Endometrium (tissue), 2 donors: Measurements from ENCODE around the gene FAM193A.
"Not testable (repeated sequence)": the region's sequence is repeated elsewhere in the genome, so short reads cannot be mapped to it uniquely, and the experiment has no call there.

Experiments used
- FAIRE-seq: peaks from 2 replicates; lab custom pipeline; 2012; peaks lifted over from hg19 to GRCh38; lab: Jason Lieb, UNC
- donor health status: control.
- donor health status: control.

Gene FAM193A

DNA sequence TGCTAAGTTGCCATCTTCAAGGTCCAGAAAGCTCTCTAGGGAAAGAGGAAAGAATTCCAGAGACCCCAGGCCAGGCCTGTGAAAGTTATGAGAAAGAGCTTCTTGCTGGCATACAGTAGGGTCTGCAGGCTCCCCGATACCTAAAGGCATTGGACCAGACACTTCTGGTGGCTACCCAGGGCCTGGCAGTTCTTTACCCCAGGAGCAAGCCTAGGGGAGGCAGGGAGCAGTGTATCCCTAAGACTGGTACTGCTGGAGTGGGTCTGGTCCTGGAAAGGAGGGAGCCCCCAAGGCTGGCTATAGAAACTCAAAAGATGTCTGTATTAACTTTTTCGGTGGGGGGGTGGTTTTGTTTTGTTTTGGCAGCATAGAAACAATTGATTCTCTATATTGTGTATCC lies 19.8 kb upstream of the FAM193A start:
- no peak for FAIRE-seq

DNA sequence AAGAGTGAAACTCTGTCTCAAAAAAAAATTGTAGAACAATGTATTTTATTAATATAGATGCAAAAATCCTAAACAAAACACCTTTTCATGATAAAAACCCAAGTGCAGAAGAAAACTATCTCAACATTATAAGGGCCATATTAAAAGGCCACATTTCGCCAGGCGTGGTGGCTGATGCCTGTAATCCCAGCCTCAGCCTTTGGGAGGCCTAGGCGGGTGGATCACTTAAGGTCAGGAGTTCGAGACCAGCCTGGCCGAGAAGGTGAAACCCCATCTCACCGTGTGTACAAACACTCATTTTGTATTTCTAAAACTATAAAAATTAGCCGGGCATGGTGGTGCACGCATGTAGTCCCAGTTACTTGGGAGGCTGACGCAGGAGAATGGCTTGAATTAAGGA lies 9.9 kb upstream of the FAM193A start:
- FAIRE-seq, result no peak

DNA sequence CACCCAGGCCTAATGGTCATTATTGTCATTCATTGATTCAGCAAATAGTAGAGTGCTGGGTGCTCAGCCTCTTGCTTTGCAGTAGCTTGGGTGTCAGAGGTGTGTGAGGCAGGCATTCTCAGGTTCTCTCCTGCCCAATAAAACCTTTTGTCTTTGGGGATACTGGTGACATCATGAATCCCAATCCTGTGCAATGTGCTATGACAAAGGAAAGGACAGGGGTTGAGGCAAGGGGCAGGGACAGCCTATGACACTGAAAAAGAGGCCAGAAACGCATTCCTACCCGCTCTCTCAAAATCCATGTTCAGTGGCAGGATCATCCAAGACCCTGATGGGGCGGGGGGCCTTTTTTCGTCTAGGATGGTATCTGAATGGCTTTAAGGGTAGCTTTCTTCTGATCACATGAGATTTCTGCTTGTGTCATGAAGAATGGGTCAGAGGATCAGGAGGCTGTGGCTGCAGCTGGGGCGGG lies 1.5 kb upstream of the FAM193A start:
- FAIRE-seq, result no peak

DNA sequence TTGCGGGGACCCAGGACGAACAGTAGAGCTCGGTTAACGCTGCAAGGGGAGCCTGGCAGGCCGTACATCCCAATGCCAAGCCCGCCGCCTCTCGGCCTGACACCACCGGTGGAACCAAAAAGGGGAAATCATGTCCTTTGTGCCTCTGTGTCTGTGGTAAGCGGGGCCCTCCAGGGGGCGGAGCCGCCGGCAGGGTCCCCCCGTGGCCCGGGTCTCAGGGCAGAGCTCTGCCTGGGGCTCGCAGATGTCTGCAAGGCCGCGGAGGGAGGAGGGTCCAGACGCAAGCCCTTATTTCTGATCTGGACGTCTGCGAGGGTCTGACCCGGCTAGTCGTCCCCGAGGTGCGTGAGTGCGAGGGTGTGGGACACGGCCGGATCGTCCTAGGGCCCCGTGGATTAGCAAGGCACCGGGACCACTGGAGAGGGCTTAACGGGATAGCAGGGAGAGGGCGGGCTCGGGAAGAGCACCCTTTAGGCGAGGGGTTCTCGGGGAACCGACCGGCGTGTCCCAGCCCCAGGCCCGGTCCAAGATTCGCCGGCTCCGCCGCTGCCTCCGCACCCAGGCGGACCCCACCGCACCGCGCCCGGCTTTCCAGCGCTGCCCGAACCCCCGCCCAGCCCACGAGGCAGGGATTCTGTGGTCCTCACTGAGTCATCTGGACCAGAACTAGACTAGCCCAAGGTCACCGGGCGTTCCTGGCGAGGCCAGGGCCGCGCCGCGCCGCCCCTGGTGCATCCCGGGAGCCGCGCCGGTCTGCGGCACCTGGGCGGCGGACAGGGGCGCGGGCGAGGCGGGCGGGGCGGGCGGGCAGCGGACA lies 863 bp upstream of the FAM193A start:
- FAIRE-seq, result no peak

DNA sequence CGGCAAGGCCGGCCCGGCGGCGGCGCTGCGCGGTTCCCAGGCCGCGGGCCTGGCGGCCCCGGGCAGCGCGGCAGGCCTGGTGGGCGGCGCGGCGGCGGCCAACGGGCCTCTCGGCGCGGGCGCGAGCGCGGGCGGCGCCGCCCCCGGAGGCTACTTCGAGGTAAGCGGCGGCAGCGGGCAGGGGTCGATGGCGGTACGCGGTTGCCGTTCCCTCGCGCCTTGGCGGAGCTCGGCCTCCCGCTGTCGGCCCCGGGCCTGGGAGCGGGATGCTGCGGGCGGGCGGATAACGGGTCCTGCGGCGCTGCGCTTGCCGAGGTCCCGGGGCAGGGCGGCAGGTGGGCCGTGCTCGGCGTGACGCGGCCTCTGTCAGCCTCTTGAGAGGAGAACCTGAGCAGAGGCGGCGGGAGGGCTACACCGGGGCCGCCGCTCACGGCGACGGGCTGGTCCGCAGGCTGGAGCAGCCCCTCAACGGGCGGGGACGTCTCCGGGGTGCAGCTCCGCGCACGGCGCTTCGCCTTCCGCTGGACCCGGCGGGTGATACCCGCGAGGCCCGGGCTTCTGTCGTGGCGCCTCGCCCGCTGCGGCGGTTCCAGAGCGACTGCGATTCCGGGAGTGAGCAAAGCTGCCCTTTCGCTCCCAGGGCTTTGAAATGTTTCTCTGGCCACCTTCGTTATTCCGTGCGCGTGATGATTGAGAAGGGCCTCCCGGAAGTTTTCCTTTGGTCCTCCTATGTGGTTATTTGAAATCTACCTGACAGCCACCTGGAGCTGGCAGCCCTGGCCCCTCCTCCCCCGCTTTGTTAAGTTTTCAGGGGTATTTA lies 774 bp downstream of the FAM193A start:
- FAIRE-seq, result no peak

DNA sequence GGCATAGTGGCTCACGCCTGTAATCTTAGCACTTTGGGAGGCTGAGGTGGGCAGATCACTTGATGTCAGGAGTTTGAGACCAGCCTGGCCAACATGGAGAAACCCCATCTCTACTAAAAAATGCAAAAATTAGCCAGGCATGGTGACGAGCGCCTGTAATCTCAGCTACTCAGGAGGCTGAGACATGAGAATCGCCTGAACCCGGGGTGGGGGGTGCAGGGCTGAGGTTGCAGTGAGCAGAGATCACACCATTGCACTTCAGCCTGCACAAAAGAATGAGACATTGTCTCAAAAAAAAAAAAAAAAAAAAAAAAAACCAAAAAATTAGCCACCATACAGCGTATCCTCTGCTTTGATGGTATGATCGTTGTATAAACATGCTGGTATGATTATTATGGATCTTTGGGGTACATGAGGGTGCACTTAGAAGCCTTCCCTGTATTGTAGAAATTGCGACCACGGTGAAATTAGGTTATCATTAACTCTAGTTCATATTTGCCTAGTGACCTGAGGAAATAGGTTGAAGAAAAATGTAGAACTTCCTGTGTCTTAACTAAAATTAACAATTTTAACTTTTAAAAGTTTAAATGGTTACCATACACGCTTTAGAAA lies 7.2 kb downstream of the FAM193A start:
- FAIRE-seq, result not testable (repeated sequence)

DNA sequence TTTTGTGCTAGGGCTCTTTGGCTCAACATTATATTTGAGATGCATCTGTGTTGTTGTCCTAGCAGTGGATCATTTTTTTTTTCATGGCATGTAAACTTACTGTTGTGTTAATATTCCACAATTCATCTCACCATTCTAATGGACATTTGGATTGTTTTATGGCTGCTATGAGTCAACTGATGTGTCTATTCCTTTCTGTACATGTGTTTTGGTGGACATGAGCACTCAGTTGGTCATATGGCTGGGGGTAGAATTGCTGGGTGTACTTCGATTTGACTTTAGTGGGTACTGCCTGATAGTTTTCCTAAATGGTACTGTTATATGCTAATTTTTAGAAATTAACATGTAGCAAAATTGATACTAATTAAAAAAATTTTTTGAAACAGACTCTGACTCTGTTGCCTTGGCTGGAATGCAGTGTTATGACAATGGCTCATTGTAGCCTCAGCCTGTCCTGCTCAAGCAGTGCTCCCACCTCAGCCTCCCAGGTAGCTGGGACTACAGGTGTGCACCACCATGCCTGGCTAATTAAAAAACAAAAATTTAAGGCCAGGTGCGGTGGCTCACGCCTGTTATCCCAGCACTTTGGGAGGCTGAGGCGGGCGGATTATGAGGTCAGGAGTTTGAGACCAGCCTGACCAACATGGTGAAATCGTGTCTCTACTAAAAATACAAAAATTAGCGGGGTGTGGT lies 9.0 kb downstream of the FAM193A start:
- no peak for FAIRE-seq

DNA sequence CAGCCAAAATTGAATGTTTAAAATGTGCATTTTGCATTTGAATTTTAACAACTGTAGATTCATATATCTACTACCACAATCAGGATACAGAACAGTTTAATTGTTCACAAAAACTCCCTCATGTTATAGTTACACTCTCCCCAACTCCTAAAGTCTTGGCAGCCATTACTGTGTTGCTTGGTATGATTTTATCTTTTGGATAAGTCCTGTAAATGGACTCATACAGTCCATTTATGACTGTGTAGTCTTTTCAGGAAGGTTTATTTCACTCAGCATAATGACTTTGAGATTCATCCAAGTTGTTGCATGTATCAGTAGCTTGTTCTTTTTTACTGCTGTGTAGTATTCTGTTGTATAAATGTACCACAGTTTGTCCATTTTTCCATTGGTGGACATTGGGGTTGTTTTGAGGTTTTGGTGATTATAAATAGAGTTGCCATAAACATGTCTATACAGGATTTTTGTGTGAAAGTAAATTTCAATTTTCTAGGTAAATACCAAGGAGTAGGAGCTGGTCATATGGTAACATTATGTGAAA lies 9.9 kb downstream of the FAM193A start:
- no peak for FAIRE-seq

DNA sequence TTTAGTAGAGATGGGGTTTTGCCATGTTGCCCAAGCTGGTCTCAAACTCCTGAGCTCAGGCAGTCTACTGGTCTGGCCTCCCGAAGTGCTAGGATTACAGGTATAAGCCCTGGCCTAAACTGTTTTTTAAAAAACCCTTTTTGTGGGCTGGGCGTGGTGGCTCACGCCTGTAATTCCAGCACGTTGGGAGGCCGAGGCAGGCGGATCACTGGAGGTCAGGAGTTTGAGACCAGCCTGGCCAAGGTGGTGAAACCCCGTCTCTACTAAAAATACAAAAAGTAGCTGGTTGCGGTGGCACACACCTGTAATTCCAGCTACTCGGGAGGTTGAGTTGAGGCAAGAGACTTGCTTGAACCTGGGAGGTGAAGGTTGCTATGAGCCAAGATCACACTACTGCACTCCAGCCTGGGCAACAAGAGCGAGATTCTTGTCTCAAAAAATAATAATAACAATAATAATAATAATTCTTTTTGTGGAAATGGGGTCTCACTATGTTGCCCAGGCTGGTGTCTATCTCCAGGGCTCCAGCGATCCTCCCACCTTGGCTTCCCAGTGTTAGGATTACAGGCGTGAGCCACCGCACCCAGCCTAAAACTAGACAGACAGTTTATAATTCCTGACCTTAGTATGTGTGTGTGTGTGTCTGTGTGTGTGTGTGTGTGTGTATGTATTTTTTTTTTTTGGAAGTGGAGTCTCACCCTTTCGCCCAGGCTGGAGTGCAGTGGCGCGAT lies 10.7 kb downstream of the FAM193A start:
- FAIRE-seq, result not testable (repeated sequence)

DNA sequence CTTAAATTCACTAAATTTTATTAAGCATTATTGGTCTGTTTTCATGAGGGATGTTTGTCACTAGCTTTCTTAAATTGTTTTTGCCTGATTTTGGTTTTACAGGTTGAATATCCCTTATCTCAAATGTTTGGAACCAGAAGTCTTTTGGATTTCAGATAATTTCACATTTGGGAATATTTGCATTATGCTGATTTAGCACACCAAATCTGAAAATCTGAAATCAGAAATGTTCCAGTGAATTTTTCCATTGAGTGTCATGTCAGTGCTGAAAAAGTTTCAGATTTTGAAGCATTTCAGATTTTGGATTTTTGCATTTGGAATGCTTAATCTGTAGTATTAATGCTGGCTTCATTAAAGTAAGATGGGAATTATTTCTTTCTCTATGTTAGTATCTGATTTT lies 14.7 kb downstream of the FAM193A start:
- FAIRE-seq, result no peak

DNA sequence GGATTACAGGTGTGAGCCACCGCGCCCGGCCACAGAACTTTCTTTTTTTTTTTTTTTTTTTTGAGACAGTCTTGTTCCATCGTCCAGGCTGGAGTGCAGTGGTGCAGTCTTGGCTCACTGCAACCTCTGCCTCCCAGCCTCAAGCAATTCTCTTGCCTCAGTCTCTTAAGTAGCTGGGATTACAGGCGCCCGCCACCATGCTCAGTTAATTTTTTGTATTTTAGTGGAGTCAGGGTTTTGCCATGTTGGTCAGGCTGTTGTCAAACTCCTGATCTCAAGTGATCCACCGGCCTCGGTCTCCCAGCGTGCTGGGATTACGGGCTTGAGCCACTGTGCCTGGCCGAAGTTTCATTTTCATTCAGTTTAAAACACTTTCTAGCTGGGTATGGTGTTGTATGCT lies 16.4 kb downstream of the FAM193A start:
- FAIRE-seq, result no peak

DNA sequence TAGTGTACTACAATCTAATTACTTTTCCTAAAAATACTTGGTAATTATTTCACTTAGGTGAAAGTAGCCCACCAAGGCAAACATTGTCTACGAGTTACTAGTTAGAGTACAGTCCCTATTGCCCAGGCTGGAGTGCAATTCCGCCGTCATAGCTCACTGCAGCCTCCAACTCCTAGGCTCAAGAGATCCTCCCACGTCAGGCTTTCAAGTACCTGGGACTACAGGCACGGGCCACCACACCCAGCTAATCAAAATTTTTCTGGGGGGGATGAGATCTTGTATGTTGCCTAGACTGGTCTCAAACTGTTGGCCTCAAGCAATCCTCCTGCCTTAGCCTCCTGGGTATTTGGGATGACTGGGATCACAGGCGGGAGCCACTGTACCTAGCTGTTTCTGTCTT lies 21.9 kb downstream of the FAM193A start:
- FAIRE-seq, result no peak

DNA sequence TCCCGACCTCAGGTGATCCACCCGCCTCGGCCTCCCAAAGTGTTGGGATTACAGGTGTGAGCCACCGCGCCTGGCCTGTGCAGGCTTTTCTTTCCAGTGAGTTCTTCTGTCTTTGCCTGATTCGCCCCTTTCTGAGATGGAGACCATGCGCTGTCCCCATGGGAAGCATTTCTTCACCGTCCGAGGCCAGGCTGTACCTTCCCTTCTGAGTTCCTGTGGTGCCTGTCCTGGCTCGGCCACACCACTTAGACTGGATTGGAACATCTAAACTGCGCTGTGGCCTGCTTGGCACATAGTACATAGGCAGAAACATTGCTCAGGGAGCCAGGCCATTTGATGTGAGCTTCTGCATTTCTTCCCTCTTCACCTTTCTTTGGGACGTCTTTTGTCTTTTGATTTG lies 23.7 kb downstream of the FAM193A start:
- FAIRE-seq, result no peak

DNA sequence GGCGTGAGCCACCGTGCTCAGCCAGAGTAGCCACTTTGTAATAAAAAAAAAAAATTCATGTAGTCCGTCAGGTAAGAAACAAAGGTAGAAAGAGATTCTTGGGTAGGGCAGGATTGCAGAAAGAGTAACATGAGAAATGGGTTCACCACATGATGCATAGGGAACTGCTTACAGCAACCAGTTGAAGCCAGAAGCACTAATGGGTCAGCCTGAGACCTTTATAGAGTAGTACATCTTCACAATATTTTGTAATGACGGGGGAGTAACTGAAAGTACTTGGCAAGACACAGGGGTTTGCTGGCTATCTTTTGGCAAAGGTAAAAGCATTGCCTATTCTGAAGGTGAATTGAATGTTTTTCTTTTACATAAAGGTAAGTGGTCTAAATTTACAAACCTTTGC lies 29.1 kb downstream of the FAM193A start:
- FAIRE-seq, result no peak

DNA sequence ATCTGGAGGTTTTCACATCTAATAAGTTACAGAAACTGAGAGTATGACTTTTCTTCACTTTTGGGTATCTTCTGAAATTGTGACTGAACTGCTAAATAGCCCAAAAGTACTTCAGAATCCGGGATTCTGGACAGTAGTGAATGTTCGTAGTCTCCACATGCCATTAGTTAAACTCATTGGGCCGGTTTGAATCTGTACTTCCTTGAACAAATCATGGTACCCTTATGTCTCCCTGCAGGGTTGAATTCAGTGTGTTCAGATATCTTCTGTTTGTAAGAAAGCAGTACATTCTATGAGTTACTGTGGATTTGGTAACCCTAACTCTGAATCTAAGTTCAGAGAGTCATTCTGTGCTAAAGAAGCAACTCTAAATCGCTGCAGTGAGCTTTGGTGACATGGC lies 33.6 kb downstream of the FAM193A start:
- no peak for FAIRE-seq

DNA sequence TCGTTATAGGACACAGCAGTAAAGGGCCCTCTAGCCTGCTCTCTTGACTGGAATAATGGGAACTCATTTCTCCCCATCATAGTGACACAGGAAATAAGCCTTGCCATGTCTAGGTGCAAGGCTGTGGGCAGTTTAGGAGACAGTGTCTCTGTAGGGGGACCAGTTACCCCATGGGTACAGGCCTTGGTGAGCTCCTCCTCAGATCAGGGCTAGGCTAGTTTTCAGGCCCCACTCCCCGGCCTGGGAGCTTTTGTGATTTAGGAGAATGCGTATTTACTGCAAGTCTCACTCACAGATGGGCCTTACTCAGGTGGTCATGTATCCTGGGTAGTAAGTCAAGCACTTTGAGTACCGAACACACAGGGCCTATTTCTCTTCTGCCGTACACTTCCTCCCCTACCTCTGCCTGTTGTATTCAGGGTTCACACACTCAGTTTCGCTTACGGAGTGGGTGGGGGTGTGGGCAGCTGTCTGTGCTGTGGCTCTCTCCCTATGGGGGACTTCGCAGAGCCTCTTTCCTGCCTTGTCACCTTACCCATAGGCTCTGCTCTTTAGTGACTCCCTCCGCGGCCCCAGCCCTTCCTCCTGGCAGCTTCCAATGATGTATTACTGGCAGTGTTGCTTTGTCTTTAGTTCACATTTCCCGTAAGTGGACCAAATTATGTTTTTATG lies 34.2 kb downstream of the FAM193A start:
- FAIRE-seq, result no peak

DNA sequence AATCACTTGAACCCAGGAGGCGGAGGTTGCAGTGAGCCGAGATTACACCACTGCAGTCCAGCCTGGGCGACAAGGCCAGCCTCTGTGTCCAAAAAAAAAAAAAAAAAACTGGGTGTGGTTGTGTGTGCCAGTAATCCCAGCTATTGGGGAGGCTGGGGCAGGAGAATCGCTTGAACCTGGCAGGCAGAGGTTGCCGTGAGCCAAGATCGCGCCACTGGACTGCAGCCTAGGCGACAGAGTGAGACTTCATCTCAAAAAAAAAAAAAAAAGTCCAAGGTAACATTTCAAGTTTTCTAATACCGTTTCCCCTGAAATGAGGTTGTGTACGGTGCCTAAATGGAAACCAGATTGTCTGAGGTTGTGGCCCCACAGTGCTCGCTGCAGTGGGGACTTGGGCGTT lies 35.6 kb downstream of the FAM193A start:
- FAIRE-seq, result no peak

DNA sequence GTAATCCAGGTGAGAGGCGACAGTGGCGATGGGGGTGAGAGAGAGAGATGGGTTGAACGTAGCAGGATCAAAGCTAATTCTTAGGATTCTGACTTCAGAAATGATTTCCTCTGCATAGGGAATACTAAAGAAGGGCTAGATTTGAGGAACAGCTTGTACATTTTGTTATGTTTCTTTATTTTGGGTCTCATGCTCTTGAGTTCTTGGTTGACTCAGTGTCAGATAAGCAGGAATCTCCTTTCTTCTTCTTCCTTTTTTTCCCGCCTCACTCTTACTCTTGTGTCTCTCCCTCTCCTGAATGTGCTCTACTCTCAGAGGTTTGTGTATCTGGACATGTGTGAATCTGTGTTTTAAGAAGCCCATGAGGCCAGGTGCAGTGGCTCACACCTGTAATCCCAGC lies 36.4 kb downstream of the FAM193A start:
- no peak for FAIRE-seq

DNA sequence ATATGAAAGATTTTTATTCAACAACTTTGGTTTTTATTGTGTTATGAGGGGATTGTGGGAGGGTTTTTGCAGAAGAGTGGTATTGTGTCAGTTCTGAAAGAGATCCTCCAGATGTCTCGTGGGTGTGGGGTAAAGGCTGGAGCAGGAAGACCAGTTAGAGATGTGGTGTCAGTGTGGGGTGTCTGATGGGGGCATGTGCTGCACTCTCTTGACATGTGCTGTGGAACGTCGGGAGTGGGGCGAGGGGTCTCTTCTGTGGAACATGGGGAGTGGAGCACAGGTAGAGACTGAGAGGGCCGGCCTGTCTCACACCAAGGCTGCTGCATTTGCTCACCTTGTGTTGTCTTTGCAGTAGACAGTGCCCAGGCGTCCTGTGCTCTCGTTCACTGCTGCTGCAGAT lies 37.6 kb downstream of the FAM193A start:
- no peak for FAIRE-seq

DNA sequence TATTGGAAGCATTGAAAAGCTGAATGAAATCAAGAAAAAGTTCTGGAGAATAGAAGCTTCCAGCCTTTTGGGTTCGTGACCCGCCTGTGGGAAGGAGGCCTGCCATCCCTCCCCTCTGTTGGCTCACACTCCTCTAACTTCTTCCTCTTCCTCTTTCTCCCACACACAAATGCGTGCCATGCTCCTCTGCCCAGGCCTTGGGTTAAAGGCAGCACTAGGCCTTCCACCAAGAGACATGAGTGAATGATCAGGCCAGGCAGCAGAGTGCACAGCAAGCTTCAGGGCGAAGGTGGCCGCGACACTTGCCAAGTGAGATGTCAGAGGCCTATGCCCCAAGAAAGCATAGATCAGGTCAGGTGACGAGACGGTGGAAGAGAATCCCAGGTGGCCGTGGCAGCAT lies 38.4 kb downstream of the FAM193A start:
- no peak for FAIRE-seq

DNA sequence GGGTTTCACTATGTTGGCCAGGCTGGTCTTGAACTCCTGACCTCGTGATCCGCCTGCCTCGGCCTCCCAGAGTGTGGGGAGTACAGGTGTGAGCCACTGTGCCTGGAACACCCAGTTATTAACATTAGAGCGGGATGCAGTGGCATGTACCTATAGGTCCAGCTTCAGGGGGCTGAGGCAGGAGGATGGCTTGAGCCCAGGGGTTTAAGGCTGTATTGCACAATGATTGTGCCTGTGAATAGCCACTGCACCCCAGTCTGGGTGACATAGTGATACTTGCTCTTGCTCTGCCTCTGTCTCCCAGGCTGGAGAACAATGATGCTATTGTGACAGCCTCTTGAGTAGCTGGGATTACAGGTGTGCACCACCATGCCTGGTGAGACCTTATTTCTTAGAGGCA lies 39.8 kb downstream of the FAM193A start:
- no peak for FAIRE-seq
